HG02571 (cell line): ENCODE results near the gene RFFL.
A peak's percentile ranks its signal among the peaks of the same experiment; 100 is the strongest.

Experiments used
- ATAC-seq: cut with Tn5 transposase; IDR thresholded peaks from one replicate; pipeline ENCODE4 v1.9.1; 2021; ENCODE audit warnings: mild to moderate bottlenecking, moderate library complexity; ENCODE audit not compliant: unreplicated experiment

The RFFL gene

GRCh38 chr17:34979650-34980352 is 83.7 kb downstream of the RFFL start:
- ATAC-seq, result no peak

- ATAC-seq, result no peak
These were observed 84.4 kb downstream of the RFFL start for GRCh38 chr17:34979153-34979552.

GRCh38 chr17:34974794-34975785 is 88.4 kb downstream of the RFFL start:
- ATAC-seq, result no peak

- ATAC-seq, result no peak
These were observed 89.3 kb downstream of the RFFL start for GRCh38 chr17:34974179-34974578.

- peak; percentile 86 for ATAC-seq
These were observed 102.2 kb downstream of the RFFL start, which contains the start of the genes CCT6B and ZNF830 for GRCh38 chr17:34961093-34961911. TSS of gene CCT6B (minus strand) at chr17:34961460. CDS start at chr17:34961393, 67 bp downstream. TSS of gene ZNF830 (plus strand) at chr17:34961540. CDS start at chr17:34961567, 27 bp downstream.

- no peak for ATAC-seq
These were observed 105.1 kb downstream of the RFFL start for GRCh38 chr17:34958438-34958837.
